Measurements from ENCODE around the gene LIF.
"Not testable (repeated sequence)": the region's sequence is repeated elsewhere in the genome, so short reads cannot be mapped to it uniquely, and the experiment has no call there.

LIF gene

GRCh38 chr22:30245181-30245984 lies 1.2 kb downstream of the LIF start:
- in situ Hi-C loops (cut with MboI; ENCODE audit: low sequenced_read_pairs) = no loop called here

GRCh38 chr22:30244641-30245040 lies 1.9 kb downstream of the LIF start:
- in situ Hi-C loops (cut with MboI; ENCODE audit: low sequenced_read_pairs) = no loop called here

DNA sequence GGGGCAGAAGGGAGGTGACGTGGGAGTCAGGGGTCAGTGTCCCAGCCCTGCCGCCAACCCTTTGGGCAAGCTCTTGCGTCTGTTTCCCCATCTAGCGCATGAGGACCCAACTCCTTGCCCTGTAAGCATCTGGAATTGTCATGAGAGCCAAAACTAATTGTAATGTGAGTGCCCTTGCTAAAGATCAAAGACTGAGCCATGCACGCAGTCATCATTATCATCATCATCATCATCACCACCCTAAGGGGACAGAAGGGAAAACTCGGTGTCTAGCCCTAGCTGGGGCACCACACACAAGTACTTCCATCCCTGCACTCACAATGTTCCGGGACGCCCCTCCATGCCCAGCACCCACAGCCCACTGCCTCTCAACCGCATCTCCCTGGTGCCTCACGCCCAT lies 2.5 kb downstream of the LIF start:
- in situ Hi-C loops (cut with MboI; ENCODE audit: low sequenced_read_pairs) = no loop called here

- in situ Hi-C loops (cut with MboI; ENCODE audit: low sequenced_read_pairs) = no loop called here
These were observed 2.9 kb downstream of the LIF start for GRCh38 chr22:30243661-30244060.

DNA sequence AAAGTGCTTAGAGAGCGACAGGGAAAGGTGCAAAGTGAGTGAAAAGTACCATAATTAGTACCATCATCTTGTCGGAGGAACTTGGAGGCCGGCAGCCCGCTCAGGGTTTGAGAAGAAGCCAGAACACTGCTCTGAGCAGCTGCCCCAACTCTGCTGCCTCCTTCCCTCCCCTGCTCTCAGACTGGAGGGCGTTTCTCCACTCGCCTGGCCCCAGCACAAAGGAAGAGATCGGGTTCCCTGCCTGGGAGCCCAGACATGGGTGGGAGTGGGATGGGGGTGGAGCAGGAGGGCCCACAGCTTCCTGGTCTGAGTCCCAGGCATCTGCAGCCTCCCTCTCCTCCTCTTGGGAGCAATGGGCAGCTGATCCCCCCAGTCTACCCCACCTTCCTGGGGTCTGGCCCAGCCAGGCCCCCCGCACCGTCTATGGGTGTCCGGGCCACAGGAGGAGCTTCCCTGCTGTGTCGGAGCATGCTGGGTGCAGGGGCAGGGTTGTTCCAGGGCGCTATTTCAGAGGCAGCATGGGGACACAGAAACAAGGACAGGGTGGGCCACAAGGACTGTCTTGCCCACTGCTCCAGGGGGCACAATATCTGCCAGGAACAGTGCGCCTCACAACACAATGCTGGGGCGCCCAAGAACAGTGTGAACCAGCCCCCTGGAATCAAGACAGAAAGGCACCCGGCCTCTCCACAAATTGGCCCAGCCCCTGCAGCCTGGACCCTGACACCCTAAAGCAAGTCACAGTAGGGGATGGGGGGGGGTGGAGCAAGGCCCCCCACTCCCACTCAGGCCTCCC lies 4.8 kb downstream of the LIF start:
- in situ Hi-C loops (cut with MboI; ENCODE audit: low sequenced_read_pairs) = no loop called here

DNA sequence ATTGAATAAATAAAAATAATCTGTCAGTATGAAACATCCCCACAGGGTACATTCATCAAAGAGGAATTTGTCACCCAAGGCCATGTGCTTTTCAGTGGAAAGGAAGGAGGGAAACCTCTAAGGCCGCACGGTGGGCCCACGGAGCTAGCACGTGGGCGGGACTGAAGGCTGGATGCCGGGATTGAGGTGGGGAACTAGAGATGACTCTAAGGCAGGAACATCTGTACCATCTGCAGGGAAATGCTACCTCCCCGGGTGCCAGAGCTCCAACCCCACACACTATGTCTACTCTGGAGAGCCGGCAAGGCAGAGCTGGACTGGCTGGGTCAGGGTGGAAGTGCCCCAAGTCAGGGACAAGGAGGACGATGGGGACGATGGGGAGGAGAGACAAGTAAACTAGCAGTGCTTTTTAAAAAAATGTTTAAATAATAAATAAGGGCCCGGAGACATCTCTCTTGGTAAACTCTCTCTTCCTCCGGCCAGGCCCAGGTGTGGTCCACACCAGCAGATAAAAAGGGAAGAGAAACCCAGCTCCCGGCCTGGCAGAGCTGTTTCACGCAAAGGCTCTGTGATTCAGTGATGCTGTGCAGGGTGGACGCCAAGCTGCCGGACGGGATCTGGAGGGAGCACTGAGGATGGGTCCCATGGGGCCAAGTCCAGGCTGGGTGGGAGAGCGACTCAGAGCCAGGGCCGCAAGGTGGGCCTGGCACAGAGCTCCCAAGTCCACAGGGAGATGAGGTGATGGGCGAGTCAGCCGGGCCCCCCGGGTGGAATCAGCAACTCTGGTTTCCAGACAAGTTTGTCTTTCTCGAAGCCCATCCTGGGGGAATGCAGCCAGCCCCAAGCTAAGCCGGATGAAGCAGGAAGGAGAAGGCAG lies 5.8 kb downstream of the LIF start:
- in situ Hi-C loops (cut with MboI; ENCODE audit: low sequenced_read_pairs) = no loop called here

GRCh38 chr22:30239488-30240405 lies 6.8 kb downstream of the LIF start:
- in situ Hi-C loops (cut with MboI; ENCODE audit: low sequenced_read_pairs) = no loop called here

DNA sequence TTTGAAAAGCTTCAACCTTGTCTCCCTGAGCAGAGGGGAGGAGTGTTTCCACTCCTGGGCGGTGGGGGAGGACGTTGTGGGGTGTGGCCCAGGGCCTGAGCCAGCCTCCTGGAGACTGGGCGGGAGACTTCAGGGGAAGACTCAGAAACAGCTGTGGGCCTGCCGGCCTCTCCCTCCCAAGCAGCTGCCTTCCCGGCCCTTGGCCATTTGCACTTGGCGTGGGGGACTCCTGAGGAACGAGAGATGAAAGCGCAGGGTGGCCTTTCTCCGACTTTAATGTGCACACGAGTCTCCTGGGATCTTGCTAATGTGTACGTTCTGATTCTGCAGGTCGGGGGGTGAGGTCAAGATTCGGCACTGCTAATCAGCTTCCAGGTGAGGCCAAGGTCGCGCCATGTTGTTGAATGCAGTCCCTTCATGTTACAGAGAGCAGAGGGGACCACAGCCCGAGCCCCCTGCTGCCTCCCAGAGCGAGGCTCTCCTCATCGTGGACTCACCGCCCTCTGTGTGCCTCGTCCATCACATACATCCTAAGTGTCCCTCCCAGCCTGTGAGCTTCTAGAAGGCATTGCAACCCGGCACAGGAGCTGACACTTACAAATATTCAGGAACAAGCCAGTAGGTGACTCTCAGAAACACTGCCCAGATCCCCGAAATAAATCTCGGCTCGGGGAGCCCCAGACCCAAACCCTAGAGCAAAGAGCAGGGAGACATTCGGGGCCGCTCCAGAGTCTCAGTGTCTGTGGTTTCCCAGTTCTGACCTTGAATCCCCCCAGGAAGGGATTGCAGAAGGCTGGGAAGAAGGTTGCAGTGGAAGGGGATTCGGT lies 7.7 kb downstream of the LIF start:
- in situ Hi-C loops (cut with MboI; ENCODE audit: low sequenced_read_pairs) = no loop called here

DNA sequence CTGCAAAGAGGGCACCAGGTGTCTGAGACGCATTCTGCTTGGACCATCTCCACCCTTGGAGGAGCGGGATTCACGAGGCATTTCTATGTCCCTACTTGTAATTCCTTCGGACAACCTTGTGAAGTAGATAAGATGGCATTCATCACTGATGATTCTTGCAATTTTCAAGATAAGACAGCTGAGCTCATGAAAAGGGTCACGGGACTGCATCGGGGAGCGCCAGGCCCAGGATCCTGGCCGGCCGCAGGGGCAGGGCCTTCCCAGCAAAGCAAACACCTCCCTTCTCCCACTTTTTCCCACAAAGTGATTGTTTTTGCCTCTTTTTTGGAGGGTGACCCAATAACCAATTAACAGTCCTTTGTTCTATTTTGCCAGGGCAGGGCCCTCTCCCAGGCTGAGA lies 8.4 kb downstream of the LIF start:
- in situ Hi-C loops (cut with MboI; ENCODE audit: low sequenced_read_pairs) = no loop called here

DNA sequence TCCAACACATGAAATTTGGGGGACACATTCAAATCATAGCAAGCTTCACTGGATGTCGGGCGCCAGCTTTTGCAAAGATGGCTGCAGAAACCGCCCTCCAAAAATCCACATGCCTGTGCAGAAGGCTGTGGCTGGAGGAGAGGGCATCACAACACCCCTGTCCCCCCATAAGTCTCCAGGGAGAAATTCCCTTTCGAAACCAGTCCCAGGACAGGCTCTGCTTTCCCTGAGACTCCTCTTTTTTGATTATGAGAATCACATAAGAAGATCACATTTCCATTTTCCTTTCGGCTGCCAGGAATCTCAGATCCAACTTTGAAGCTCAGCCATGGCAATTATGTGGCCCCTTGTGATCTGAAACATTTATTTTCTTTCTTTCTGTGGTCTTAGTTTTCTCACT lies 9.7 kb downstream of the LIF start:
- in situ Hi-C loops (cut with MboI; ENCODE audit: low sequenced_read_pairs) = no loop called here

- in situ Hi-C loops (cut with MboI; ENCODE audit: low sequenced_read_pairs) = no loop called here
These were observed 10.8 kb downstream of the LIF start for GRCh38 chr22:30235687-30236170.

GRCh38 chr22:30234786-30235470 lies 11.6 kb downstream of the LIF start:
- in situ Hi-C loops (cut with MboI; ENCODE audit: low sequenced_read_pairs) = no loop called here

DNA sequence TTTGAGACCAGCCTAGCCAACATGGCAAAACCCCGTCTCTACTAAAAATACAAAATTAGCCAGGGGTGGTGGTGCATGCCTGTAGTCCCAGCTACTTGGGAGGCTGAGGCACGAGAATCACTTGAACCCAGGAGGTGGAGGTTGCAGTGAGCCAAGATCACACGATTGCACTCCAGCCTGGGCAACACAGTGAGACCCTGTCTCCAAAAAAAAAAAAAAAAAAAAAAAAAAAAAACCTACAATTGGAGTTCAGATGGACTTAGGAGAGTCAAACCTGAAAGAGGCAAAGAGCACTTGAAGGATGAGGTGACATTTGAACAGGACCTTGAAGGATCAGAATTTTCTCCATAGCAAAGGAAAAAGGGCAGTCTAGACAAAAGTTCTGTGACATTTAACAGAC lies 12.2 kb downstream of the LIF start:
- in situ Hi-C loops (cut with MboI; ENCODE audit: low sequenced_read_pairs) = not testable (repeated sequence)

DNA sequence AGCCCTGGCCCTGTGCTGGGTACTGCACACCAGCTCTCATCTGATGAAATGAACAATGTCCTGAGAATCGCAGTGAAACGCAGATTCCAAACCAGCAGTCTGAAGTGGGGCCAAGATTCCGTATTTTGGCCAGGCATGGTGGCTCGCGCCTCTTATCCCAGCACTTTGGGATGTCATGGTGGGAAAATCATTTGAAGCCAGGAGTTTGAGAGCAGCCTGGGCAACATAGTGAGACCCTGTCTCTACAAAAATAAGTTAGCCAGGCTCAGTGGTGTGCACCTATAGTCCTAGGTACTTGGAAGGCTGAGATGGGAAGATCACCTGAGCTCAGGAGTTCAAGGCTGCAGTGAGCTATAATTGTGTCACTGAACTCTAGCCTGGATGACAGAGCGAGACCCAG lies 13.0 kb downstream of the LIF start:
- in situ Hi-C loops (cut with MboI; ENCODE audit: low sequenced_read_pairs) = no loop called here

GRCh38 chr22:30232716-30233218 lies 13.8 kb downstream of the LIF start:
- in situ Hi-C loops (cut with MboI; ENCODE audit: low sequenced_read_pairs) = no loop called here

DNA sequence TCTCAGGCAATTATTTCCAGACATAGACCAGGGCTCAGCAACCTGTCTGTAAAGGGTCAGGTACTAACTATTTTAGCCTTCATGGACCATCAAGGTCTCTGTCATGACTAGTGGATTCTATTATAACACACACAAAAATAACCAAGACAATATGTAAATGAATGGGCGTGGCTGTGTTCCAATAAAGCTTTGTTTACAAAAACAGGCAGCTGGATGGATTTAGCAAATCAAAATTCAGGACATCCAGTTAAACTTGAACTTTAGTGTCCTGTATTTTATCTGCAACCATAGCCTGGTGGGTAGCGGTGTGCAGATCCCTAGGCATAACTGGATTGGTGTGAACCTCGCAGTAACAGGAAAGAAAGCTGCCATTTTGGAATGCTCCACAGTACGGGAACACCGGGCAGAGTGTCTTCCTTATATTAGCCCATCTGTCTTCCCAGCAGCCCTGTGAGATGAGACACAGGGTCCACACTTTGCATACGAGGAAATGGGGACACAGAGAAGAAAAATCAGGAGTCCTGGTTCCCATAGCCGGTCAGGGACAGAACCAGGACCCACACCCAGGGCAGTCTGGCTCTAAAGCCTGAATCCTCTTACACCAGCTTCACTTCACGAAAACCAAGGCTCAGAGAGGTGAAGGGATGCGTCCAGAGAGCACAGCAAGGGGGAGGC lies 15.6 kb downstream of the LIF start:
- in situ Hi-C loops (cut with MboI; ENCODE audit: low sequenced_read_pairs) = no loop called here

DNA sequence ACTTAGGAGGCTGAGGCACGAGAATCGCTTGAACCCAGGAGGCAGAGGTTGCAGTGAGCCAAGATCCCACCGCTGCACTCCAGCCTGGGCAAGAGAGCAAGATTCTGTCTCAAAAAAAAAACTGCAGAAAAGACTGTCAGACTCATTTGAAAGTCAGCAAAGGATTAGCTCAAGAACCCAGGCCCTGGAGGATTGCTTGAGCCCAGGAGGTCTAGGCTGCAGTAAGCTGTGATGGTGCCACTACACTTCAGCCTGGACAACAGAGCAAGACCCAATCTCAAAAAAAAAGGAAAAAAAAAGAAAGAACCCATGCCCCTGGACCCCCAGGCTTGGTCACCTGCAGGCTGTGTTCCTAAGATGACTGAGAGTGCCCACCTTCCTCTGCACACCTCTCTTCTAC lies 16.2 kb downstream of the LIF start:
- in situ Hi-C loops (cut with MboI; ENCODE audit: low sequenced_read_pairs) = no loop called here

All from HL-60/S4 treated with retinoic acid at 250 ng/mL for 4 days and 3 days (cell line).